Spleen (tissue), 7 donors: ENCODE data around the gene PRKG1.

ENCODE experiments used
- POLR2A ChIP-seq, 3 donors: fragments of 450-650 bp; IDR thresholded peaks; one replicate each; pipeline ENCODE4 v1.5.1; 2017; ENCODE audit warnings: antibody characterized with exemption in 3 of 3, mild to moderate bottlenecking in 1 of 3
- POLR2AphosphoS5 ChIP-seq, 3 donors: sonication (generic); formaldehyde crosslinking; IDR thresholded peaks; one replicate each; pipeline ENCODE4 v1.5.1; 2017; ENCODE audit warnings: antibody characterized with exemption in 3 of 3
- TF ChIP-seq, protein P1 (sequence below), 11 experiments: fragments of 200-600 bp in 7 of 11; fragments of 450-650 bp in 4 of 11; sonication (generic) in 4 of 11; IDR thresholded peaks in 8 of 11; conservative IDR thresholded peaks in 3 of 11; 1 replicate in 7 of 11; 2 replicates in 4 of 11; pipeline versions ENCODE4 v1.4.0 to v1.8.0; 2016 to 2021; ENCODE audit warnings: antibody characterized with exemption in 11 of 11, inconsistent platforms in 4 of 11, mild to moderate bottlenecking in 1 of 11
- donor health status: DM: no; HTN: no; CAD: no; lungs with moderate emphysema.
- donor health status: DM: no; HTN: no; CAD: no.
- donor health status: DM: no; HTN: no; CAD: no.

DNA sequence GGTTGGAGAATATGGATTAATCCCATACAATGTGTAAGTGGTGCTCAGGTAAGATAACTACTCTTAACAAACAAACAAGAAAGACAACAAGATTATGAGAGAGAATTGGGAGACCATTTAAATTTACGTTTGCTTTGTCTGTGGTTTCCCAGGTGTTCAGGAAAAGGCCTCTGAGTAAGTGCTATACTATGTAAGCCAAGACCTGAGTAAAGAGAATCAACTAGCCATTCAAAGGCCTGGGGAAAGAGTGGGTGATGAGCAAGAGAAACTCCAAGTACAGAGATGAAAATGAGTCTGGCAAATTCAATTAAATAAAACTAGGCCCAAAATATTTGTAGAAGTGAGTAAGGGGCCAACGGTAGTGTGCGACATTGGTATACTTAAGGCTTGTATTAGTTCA, 615.2 kb downstream of the PRKG1 start:
- TF ChIP-seq, protein P1, sequence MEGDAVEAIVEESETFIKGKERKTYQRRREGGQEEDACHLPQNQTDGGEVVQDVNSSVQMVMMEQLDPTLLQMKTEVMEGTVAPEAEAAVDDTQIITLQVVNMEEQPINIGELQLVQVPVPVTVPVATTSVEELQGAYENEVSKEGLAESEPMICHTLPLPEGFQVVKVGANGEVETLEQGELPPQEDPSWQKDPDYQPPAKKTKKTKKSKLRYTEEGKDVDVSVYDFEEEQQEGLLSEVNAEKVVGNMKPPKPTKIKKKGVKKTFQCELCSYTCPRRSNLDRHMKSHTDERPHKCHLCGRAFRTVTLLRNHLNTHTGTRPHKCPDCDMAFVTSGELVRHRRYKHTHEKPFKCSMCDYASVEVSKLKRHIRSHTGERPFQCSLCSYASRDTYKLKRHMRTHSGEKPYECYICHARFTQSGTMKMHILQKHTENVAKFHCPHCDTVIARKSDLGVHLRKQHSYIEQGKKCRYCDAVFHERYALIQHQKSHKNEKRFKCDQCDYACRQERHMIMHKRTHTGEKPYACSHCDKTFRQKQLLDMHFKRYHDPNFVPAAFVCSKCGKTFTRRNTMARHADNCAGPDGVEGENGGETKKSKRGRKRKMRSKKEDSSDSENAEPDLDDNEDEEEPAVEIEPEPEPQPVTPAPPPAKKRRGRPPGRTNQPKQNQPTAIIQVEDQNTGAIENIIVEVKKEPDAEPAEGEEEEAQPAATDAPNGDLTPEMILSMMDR (IDR thresholded peaks at IDR 0.05 in 8 of 11, conservative IDR thresholded peaks at IDR 0.05 in 3 of 11): no peak
- no peak for TF ChIP-seq POLR2A (IDR thresholded peaks at IDR 0.05)
- TF ChIP-seq POLR2AphosphoS5 (IDR thresholded peaks at IDR 0.05): no peak
